B cell (primary cell): ENCODE measurements around the gene SPTLC2. TPM values are rescaled to one million over a fixed set of nuclear protein-coding genes. Genes with fewer than 3 reads are reported as not detected.
A peak's percentile ranks its signal among the peaks of the same experiment; 100 is the strongest.

ENCODE experiments used
- ATAC-seq: fragments of 200-7000 bp; cut with Tn5 transposase; one replicate; pipeline ENCODE4 v1.10.0; 2021; ENCODE audit warnings: low read depth, mild to moderate bottlenecking, moderate number of reproducible peaks, moderate library complexity
- CTCF ChIA-PET: fragments of 350-600 bp; sonication (Branson Sonifier 250); formaldehyde crosslinking; loops from one replicate; lab custom pipeline; 2021; ENCODE audit warnings: antibody characterized with exemption, inconsistent platforms; lab: Charles Lee
- POLR2A ChIA-PET: fragments of 350-600 bp; sonication (Branson Sonifier 250); formaldehyde crosslinking; loops from one replicate; lab custom pipeline; 2021; ENCODE audit warnings: antibody characterized with exemption; lab: Charles Lee
- DNase-seq: peaks from one replicate; pipeline ENCODE4 v3.0.0; 2013
- H2AFZ ChIP-seq: 2 replicates; pipeline ENCODE4 v1.6.1; 2012; ENCODE audit warnings: mild to moderate bottlenecking, low read depth, low read length; ENCODE audit not compliant: insufficient read depth, poor library complexity, severe bottlenecking
- H3K27ac ChIP-seq, 2 donors: 1 replicate in 1 of 2; 2 replicates in 1 of 2; pipeline ENCODE4 v1.5.1; 2012 to 2013; ENCODE audit warnings: low read length in 2 of 2, mild to moderate bottlenecking in 2 of 2, moderate library complexity in 1 of 2
- H3K27me3 ChIP-seq, 4 experiments: fragments of 200-600 bp in 1 of 4; sonication (generic) in 1 of 4; replicated peaks in 1 of 4; 1 replicate in 2 of 4; 2 replicates in 2 of 4; pipeline versions ENCODE4 v1.6.1 to v1.7.0; 2013 to 2016; ENCODE audit warnings: low read length in 3 of 4, mild to moderate bottlenecking in 2 of 4, mixed read lengths in 1 of 4, moderate library complexity in 1 of 4; ENCODE audit not compliant: insufficient read depth in 4 of 4, control insufficient read depth in 3 of 4; ENCODE audit errors: control extremely low read depth in 1 of 4
- H3K36me3 ChIP-seq, 2 experiments: replicated peaks in 1 of 2; 1 replicate in 1 of 2; 2 replicates in 1 of 2; pipeline versions ENCODE4 v1.6.1 to v1.7.1; 2013; ENCODE audit warnings: low read length in 1 of 2; ENCODE audit not compliant: insufficient read depth in 2 of 2, control insufficient read depth in 1 of 2; ENCODE audit errors: control extremely low read depth in 1 of 2, extremely low read depth in 1 of 2
- H3K4me1 ChIP-seq, 2 donors: fragments of 200-600 bp in 1 of 2; sonication (generic) in 1 of 2; 1 replicate in 1 of 2; 2 replicates in 1 of 2; pipeline versions ENCODE4 v1.5.1 to v1.6.1; 2013 to 2017; ENCODE audit warnings: low read length in 2 of 2; ENCODE audit not compliant: control insufficient read depth in 2 of 2, insufficient read depth in 2 of 2
- H3K4me2 ChIP-seq: replicated peaks from 2 replicates; pipeline ENCODE3; 2012; ENCODE audit warnings: mild to moderate bottlenecking, low read depth, low read length; ENCODE audit not compliant: poor library complexity, severe bottlenecking
- H3K4me3 ChIP-seq, 5 experiments: fragments of 200-600 bp in 1 of 5; sonication (generic) in 1 of 5; 1 replicate in 3 of 5; 2 replicates in 2 of 5; pipeline versions ENCODE4 v1.5.1 to v1.7.0; 2011 to 2016; ENCODE audit warnings: low read length in 4 of 5, mild to moderate bottlenecking in 4 of 5, low read depth in 2 of 5, control low read depth in 1 of 5, moderate library complexity in 1 of 5; ENCODE audit not compliant: insufficient read depth in 1 of 5; ENCODE audit errors: control extremely low read depth in 1 of 5, extremely low read depth in 1 of 5
- H3K79me2 ChIP-seq: fragments of 200-600 bp; sonication (generic); one replicate; pipeline ENCODE4 v1.6.0; 2016; ENCODE audit warnings: low read length; ENCODE audit not compliant: control insufficient read depth, insufficient read depth
- H3K9ac ChIP-seq: fragments of 200-600 bp; sonication (generic); 2 replicates; pipeline ENCODE4 v1.6.1; 2017; ENCODE audit warnings: mild to moderate bottlenecking, low read length, moderate library complexity
- H3K9me3 ChIP-seq, 3 donors: one replicate each; pipeline versions ENCODE4 v1.6.1 to v1.7.1; 2013; ENCODE audit warnings: low read length in 2 of 3; ENCODE audit not compliant: control insufficient read depth in 2 of 3, insufficient read depth in 1 of 3; ENCODE audit errors: control extremely low read depth in 1 of 3
- H4K20me1 ChIP-seq: 2 replicates; pipeline ENCODE4 v1.6.0; 2012; ENCODE audit warnings: mild to moderate bottlenecking, low read length; ENCODE audit not compliant: insufficient read depth, control insufficient read depth, poor library complexity, severe bottlenecking
- H3K27ac Mint-ChIP-seq: one replicate; pipeline ENCODE4 v1.8.0; 2021; ENCODE audit warnings: mixed read lengths
- H3K27me3 Mint-ChIP-seq: one replicate; pipeline ENCODE4 v1.8.0; 2021; ENCODE audit warnings: mixed read lengths
- H3K4me1 Mint-ChIP-seq: one replicate; pipeline ENCODE4 v1.8.0; 2021; ENCODE audit warnings: mixed read lengths
- H3K4me3 Mint-ChIP-seq: one replicate; pipeline ENCODE4 v1.8.0; 2021; ENCODE audit warnings: mixed read lengths
- H3K9me3 Mint-ChIP-seq: one replicate; pipeline ENCODE4 v1.8.0; 2022; ENCODE audit warnings: mixed read lengths; ENCODE audit not compliant: insufficient read depth
- CTCF ChIP-seq: fragments of 200-600 bp; IDR thresholded peaks from one replicate; pipeline ENCODE4 v1.8.0; 2022; ENCODE audit warnings: antibody characterized with exemption, mild to moderate bottlenecking
- EZH2 ChIP-seq: IDR thresholded peaks from 2 replicates; pipeline ENCODE4 v1.6.1; 2012; ENCODE audit warnings: borderline replicate concordance, low read depth, mild to moderate bottlenecking, moderate library complexity, low read length; ENCODE audit not compliant: insufficient read depth, poor library complexity, severe bottlenecking
- WGBS: methylation state at CpG from one replicate; pipeline ENCODE4 v1.1.5; 2013; ENCODE audit warnings: missing lambda C conversion rate; ENCODE audit not compliant: insufficient coverage; 5-methylcytosine and 5-hydroxymethylcytosine counted together
- intact Hi-C: fragments of 100-400 bp; cut with micrococcal nuclease; formaldehyde crosslinking; loops from one replicate; pipeline ENCODE4 v1.10.0; 2022
- polyA plus RNA-seq: library from polyadenylated mRNA; depleted of rRNA; stranded (reverse); fragments of >200 nt; gene quantifications from 2 replicates; pipeline ENCODE4 v1.2.3, GENCODE V29; 2012
- total RNA-seq, 2 donors: library from RNA; stranded (reverse); fragments of 120-200 nt in 1 of 2; gene quantifications; 1 replicate in 1 of 2; 2 replicates in 1 of 2; pipeline versions ENCODE4 v1.2.3 to v1.2.4, GENCODE V29; 2013 to 2022

SPTLC2 gene
- total and polyA plus RNA-seq, 2 donors (not counting 1 experiment from before 2014, with no cell fraction given), result 9.4 to 41.4 TPM

GRCh38 chr14:77603031-77603430 is 13.4 kb downstream of the SPTLC2 start:
- Mint-ChIP-seq H3K9me3 (no peaks in the 10 kb centered on the region), H3K4me1 (peaks cover 62% of the 10 kb centered on the region), H3K27ac (no peak overlapping the region), H3K4me3 (no peak overlapping the region), H3K27me3 (no peaks in the 10 kb centered on the region)
- ChIA-PET CTCF (interaction anchor here (1.2 kb wide), 1 partner anchor 15 kb away, joined by 4 read pairs; no protein-coding TSS in a partner anchor), POLR2A (no interaction called here)
- intact Hi-C loops, result no loop called here
- no peak overlapping the region for H3K4me2 ChIP-seq
- H3K27ac ChIP-seq, result peak overlapping the region in 1 of 2 donors; percentile 8
- no peaks in the 10 kb centered on the region for H4K20me1 ChIP-seq
- H3K9ac ChIP-seq, result no peak overlapping the region
- DNase-seq, result no peak
- H3K27me3 ChIP-seq, result no peaks in the 10 kb centered on the region
- peaks cover 0 to 4% of the 10 kb centered on the region in 2 experiments for H3K36me3 ChIP-seq
- ATAC-seq, result no peak
- TF ChIP-seq CTCF (no peak), EZH2 (no peak)
- H3K4me3 ChIP-seq, result no peak overlapping the region
- 91% methylated on average over 1 of the region's 1 CpG for WGBS
- H3K4me1 ChIP-seq, result peaks cover 50 to 56% of the 10 kb centered on the region in 2 donors
- no peak overlapping the region for H2AFZ ChIP-seq
- peaks cover 100% of the 10 kb centered on the region for H3K79me2 ChIP-seq
- no peaks in the 10 kb centered on the region for H3K9me3 ChIP-seq

- no peak overlapping the region for H3K4me3 Mint-ChIP-seq
- H3K9me3 Mint-ChIP-seq, result no peaks in the 10 kb centered on the region
- H3K4me2 ChIP-seq, result no peak overlapping the region
- H3K79me2 ChIP-seq, result peaks cover 100% of the 10 kb centered on the region
- H4K20me1 ChIP-seq, result no peaks in the 10 kb centered on the region
- no peaks in the 10 kb centered on the region for H3K27me3 ChIP-seq
- peaks cover 0 to 9% of the 10 kb centered on the region in 2 experiments for H3K36me3 ChIP-seq
- no peak overlapping the region for H3K9ac ChIP-seq
- peak overlapping the region in 1 of 2 donors; percentile 58 for H3K27ac ChIP-seq
- ATAC-seq (no peak), DNase-seq (no peak)
- intact Hi-C loops, result no loop called here
- H3K4me1 Mint-ChIP-seq, result peaks cover 58% of the 10 kb centered on the region
- TF ChIP-seq CTCF (no peak), EZH2 (no peak)
- H3K27ac Mint-ChIP-seq, result no peak overlapping the region
- no peaks in the 10 kb centered on the region for H3K9me3 ChIP-seq
- 96% methylated on average over 11 of the region's 12 CpGs for WGBS
- H3K4me3 ChIP-seq, result no peak overlapping the region
- ChIA-PET POLR2A (interaction anchor here (0.7 kb wide), 1 partner anchor 137 kb away, joined by 5 read pairs; no protein-coding TSS in a partner anchor), CTCF (no interaction called here)
- H3K4me1 ChIP-seq, result peaks cover 45 to 51% of the 10 kb centered on the region in 2 donors
- H2AFZ ChIP-seq, result no peak overlapping the region
- no peaks in the 10 kb centered on the region for H3K27me3 Mint-ChIP-seq
Measured at GRCh38 chr14:77601846-77602619, 14.4 kb downstream of the SPTLC2 start.
